ENCODE results near the gene STK32B. TPM values are rescaled to one million over a fixed set of nuclear protein-coding genes. Genes with fewer than 3 reads are reported as not detected.

Gene STK32B
- total and polyA plus RNA-seq, 12 donors, result 0.12 to 0.68 (median 0.34) TPM

DNA sequence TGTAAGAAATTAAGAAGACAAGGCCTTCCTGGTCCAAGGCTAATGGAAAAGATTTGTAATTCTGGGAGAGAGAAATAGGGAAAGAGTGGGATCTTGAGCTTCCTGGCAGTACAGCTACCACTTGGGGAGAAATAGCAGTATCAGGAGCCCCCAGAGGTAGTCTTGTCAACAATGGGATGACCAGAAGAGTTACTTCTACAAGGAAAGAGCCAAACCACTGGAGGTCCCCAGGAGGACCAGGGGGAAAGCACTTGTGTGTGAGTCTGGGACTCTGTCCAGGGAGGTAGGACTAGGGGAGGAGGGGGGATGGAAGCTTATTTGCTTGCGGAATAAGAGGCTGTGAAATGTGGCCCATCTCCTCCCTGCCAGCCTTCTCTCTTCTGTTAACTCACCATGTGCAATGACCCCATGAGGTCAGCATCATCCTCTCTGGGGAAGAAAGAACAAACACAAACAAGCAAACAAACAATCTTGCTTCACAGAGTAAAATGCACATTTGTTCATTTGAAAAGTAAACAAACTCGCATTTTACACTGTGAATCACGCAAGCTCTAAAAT, 160.1 kb downstream of the STK32B start:
- Histone ChIP-seq H3K4me3 (no peak overlapping the region), H3K4me1 (no peaks in the 10 kb centered on the region), H3K27me3 (peaks cover 0 to 5% (median 0%) of the 10 kb centered on the region in 7 donors), H3K27ac (no peak overlapping the region), H3K9me3 (peaks cover 0 to 3% (median 0%) of the 10 kb centered on the region in 11 donors), H3K36me3 (no peaks in the 10 kb centered on the region)
- DNase-seq (no peak), ATAC-seq (no peak)
- TF ChIP-seq, protein P1, sequence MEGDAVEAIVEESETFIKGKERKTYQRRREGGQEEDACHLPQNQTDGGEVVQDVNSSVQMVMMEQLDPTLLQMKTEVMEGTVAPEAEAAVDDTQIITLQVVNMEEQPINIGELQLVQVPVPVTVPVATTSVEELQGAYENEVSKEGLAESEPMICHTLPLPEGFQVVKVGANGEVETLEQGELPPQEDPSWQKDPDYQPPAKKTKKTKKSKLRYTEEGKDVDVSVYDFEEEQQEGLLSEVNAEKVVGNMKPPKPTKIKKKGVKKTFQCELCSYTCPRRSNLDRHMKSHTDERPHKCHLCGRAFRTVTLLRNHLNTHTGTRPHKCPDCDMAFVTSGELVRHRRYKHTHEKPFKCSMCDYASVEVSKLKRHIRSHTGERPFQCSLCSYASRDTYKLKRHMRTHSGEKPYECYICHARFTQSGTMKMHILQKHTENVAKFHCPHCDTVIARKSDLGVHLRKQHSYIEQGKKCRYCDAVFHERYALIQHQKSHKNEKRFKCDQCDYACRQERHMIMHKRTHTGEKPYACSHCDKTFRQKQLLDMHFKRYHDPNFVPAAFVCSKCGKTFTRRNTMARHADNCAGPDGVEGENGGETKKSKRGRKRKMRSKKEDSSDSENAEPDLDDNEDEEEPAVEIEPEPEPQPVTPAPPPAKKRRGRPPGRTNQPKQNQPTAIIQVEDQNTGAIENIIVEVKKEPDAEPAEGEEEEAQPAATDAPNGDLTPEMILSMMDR (IDR thresholded peaks at IDR 0.05), result no peak
- intact Hi-C loops (cut with DNase I), result no loop called here
- 79 to 80% methylated on average over 3 of the region's 3 CpGs for WGBS, 2 donors

DNA sequence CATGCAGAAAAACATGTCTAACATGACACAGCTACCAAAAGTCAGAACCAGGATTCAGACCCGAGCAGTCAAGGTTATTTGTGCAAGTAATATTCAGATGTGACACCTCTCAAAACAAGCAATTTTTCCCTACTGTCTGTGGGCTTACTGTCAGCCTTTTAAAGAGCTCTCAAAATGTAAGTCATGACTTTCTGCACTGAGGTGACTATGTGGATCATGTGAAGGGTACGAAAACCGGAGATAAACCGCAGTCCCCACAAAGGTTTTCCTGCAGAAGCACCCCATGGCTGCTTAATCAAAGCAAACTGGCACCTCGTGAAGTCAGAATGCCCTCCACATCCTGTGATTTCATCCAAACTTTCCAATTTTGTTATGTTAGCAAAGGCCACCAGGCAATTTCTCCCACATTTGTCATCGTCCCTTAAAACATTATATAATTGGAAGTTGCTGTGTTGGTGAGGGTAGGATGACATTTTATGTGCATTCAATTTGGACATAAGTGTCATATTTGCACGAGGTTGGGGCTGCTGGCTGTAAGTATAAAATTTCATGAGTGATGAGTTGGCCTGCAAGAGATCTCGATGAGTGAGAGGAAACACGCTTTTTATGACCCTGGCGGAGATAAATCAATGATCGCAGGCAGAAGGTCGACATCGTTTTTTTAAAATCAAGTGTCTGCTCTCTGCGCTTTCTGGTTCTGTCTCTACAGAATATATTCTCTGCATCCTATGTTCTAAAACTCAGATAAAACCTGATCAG, 161.2 kb downstream of the STK32B start:
- H3K4me1 ChIP-seq, result no peaks in the 10 kb centered on the region

DNA sequence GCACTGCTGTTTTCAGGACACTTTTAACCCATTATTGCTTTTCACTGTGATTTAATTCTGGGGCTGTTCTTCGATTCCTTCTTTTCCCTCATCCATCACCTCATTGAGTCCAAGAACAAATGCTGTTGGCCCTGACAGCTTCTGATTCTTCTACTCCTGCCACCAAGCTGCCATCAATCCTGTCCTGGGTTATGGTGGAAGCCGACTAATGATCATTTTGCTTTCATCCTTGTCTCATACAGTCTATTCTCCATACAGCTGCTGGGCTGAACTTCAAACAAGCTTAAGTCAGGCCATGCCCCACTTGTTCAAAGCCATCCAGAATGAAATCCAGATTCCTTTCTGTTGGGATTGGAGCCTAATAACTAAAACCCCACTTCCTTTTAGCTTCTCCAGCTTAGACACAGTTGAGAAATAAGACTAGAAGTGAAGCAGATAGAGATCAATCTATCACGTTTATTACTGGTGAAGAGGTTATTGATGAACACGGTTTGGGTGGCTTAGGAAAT, 161.9 kb downstream of the STK32B start:
- DNase-seq (no peak), ATAC-seq (no peak)
- intact Hi-C loops (cut with DNase I), result no loop called here
- Histone ChIP-seq H3K4me3 (no peak overlapping the region), H3K4me1 (no peaks in the 10 kb centered on the region), H3K36me3 (no peaks in the 10 kb centered on the region), H3K27me3 (peaks cover 0 to 8% (median 4%) of the 10 kb centered on the region in 7 donors), H3K27ac (no peak overlapping the region), H3K9me3 (peaks cover 0 to under 1% (median 0%) of the 10 kb centered on the region in 11 donors)
- WGBS, 2 donors, result 81 to 82% methylated on average over 4 of the region's 4 CpGs
- TF ChIP-seq, protein P1 (IDR thresholded peaks at IDR 0.05), result no peak

More for the DNA sequence above, 161.2 kb downstream of the STK32B start:
- H3K27me3 ChIP-seq, result peaks cover 0 to 8% (median 4%) of the 10 kb centered on the region in 7 donors
- intact Hi-C loops (cut with DNase I), result no loop called here
- DNase-seq (no peak), ATAC-seq (no peak)
- no peak overlapping the region for H3K27ac ChIP-seq
- H3K36me3 ChIP-seq, result no peaks in the 10 kb centered on the region
- H3K4me3 ChIP-seq, result no peak overlapping the region
- TF ChIP-seq, protein P1 (IDR thresholded peaks at IDR 0.05), result no peak
- WGBS, 2 donors, result 73 to 81% methylated on average over 14 of the region's 14 CpGs
- peaks cover 0 to 3% (median 0%) of the 10 kb centered on the region in 11 donors for H3K9me3 ChIP-seq

DNA sequence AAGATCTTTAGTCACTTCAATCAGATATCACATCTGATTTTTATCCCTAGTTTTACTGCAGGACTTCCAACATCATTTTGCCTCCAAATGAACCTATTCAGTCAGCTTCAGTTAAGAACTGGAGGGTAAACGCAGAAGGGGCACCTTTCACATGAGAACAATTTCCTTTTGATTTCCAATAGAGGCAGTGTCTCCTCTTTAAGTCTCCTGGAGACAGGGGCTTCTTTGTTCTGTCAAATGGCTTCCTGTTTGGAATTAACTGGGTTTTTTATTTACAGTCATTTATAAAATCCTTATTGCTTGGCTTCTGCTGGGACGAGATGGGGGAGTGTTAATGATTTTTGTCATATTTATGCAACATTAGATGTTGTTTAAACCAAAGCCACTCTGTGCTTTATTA, 164.0 kb downstream of the STK32B start:
- no peak for ATAC-seq
- Histone ChIP-seq H3K4me3 (no peak overlapping the region), H3K9me3 (no peaks in the 10 kb centered on the region), H3K4me1 (no peaks in the 10 kb centered on the region), H3K27ac (no peak overlapping the region), H3K36me3 (no peaks in the 10 kb centered on the region), H3K27me3 (peaks cover 0 to 8% (median 4%) of the 10 kb centered on the region in 7 donors)
- intact Hi-C loops (cut with DNase I), result no loop called here
- DNase-seq, result no peak
- whole genome bisulfite sequencing, 2 donors, result 56 to 58% methylated on average over 2 of the region's 2 CpGs
- TF ChIP-seq, protein P1 (IDR thresholded peaks at IDR 0.05), result no peak

Data from heart right ventricle (tissue), 16 donors.